Activated CD4-positive, alpha-beta T cell treated with anti-CD3 and anti-CD28 coated beads, Interleukin-2, Interleukin-6, amounts not matched to agents 100 ng/mL and 50 ng/mL, durations not matched to agents 16 hours and 8 hours (primary cell): Measurements from ENCODE around the gene PWWP2B.

ENCODE experiments used
- DNase-seq: peaks from one replicate; pipeline ENCODE4 v3.0.0-alpha.2; 2020

Gene PWWP2B

DNA sequence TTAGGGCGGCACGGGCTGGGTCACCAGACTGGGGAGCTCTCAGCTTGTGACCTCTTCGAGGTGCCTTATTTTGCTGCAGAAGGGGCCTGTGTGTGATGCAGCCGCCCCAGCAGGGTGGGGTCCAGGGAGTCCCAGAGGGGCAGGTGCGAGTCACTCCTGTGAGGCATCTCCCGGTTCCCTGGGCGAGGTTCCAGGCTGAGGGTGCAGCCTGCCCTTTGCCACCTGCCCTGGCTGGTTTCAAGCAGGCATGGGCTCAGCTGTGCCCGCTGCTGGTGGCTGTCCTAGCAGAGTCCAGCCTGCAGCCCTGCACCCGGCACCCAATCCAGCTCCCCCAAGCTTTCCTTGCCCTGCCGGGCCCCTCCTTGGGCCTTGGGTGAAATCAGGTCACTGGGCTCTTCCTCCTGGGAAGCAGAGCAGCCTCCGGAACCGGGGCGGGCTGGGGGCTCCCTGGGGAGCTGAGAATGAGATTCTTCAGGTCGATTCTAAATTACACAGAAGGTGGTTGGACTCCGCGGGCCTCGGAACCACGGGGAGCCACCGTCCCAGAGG is 64.8 kb downstream of the PWWP2B start:
- DNase-seq, result no peak

DNA sequence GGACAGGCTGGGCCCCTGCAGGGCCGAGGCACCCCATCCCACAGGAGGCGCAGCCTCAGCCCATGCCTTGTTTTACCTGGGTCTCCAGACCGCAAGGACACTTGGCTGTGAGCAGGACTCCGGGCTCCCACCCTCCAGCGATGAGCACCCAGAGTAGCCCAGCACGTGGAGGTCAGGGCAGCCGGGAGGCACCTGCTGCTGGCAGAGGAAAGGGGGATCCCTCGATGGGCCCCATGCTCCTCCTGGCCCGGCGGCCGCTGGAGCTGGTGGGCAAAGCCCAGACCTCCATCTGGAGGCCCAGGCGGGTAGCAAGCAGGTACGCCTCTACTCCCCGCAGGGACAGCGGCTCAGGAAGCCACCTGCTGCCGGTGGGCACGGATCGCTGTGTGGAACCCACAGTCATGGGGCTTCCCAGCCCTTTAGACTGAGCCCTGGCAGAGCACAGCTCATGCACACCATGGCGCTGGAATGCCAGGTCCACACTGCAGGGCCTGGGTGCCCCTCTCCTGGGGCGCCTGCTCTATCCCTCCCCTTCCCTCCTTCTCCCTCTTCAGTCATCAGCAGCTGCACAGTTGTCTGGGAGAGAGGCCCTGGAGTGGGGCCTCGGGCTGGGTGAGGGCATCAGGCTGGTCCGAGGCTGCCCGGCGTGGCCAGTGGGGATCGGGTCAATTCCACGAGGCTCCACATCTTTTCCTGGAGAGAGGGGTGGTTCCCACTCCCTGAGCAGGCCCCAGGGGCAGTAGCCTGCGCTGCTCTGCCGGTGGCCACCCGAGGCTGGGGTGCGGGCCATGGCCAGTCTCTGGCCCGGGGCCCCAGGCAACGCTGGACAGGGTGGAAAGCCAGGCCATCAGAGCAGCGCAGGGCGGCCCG is 65.7 kb downstream of the PWWP2B start:
- no peak for DNase-seq

DNA sequence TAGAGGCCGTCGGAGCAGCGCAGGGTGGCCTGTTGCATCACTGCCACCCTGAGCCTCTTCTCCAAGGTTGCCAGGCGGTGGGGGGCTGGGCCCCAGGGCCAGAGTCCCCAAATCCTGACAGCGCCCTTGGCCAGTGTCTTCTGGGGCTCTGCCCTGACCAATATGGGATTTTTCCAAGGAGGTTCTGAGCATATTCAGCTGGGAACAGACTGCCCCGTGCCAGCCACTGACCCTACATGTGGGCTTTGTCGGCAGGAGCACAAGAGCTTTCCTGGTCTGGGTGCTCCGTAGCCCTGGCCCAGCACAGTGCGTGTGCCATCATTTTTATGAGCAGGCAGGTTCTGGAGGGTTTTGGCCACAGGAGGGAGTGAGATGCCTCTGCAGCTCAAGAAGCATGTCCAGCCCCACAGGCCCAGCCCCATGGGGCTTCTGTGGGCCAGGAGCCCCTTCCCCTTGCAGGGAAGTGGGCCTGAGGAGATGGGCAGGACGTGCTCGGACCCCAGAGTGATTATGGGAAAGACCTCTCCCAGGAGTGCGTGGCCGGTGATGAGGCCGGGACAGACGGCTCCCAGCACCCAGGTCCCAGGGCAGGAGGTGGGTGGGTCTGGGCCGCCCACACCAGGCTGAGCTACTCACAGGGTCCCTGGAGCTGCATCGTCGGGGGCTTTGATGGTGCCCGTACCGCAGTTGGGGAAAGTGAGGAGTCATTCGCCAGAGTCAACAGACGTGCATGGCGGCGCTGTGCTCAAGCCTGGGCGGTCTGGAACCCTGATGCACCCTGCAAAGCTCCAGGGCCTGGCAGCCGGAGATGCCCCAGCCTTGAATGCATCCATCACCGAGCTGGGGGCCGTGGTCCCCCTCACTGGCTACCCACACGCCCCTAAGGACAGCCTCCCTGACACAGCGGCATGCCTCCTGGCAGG is 66.6 kb downstream of the PWWP2B start:
- no peak for DNase-seq

DNA sequence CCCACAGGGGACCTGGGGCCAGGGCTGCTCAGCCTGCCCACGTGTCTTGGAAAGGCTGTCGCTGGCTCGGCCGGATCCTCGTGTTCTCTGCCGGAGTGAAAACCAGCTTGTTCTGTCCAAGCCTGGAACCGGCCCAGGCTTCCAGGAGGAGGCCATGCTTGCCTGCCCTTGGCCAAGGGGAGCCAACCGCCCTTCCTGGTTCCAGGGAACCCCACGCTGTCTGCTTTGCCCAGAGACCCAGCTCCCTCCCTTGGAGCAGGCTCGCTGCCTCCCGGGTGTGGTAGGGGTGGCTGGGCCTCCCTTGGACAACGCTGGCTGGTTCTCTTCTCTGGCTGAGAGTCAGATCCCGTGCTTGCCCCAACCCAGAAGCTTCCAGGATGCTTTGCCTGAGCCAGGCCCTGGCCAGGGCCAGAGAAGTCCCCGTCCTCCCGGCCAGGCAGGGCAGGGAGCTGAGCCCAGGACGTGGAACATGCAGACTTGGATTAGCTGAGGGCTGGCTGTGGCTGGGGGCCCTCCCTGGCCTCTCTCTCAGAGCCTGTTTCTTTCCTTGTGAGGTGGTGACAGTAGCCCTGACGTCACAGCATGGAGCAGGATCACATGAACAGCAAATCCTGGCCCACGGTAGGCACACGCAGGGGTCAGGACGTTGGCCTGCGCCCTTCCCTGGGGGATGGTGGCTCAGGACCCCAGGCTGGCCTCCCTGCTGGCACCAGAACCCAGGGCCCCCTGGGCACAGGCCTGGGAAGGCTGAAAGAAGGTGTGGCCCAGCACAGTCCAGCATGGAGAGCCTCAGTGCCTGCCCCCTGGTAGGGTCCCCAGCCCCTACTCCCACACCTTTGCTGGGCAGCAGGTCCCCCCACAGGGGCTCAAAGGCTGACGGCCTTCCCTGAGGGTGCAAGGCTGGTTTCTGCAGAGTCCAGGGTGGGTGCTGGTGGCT is 67.5 kb downstream of the PWWP2B start:
- no peak for DNase-seq

DNA sequence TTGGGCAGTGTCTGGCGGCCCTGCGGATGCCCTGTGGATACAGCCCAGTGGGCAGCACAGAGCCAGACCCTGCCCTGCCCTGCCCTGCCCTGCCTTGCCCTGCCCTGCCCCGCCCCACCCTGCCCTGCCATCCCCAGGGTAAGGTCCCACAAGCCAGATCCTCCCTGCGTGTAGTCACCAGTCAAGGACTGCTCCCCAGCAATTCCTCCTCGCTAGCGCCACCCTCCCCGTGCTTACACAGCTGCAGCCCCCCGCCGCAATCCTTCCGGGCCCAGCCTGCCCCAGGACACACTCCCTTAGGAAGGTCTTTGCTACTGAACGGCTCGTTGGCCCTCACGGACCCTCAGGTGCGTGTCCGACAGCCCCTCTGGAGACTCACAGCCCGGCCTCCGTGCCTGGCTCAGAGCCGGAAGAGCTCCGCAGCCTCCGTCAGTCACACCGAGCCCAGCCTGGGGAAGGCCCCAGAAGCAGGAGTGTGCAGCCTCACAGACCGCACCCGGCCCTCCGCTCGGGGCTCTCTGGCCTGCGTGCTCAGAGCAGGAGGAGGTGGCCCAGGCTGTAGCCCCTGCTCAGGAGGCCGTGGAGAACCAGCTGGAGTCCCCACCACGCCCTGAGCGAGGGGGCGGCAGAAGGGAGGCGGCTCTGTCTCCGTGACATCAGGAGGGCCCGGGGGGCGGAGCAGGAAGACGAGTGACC is 68.3 kb downstream of the PWWP2B start:
- DNase-seq, result no peak

DNA sequence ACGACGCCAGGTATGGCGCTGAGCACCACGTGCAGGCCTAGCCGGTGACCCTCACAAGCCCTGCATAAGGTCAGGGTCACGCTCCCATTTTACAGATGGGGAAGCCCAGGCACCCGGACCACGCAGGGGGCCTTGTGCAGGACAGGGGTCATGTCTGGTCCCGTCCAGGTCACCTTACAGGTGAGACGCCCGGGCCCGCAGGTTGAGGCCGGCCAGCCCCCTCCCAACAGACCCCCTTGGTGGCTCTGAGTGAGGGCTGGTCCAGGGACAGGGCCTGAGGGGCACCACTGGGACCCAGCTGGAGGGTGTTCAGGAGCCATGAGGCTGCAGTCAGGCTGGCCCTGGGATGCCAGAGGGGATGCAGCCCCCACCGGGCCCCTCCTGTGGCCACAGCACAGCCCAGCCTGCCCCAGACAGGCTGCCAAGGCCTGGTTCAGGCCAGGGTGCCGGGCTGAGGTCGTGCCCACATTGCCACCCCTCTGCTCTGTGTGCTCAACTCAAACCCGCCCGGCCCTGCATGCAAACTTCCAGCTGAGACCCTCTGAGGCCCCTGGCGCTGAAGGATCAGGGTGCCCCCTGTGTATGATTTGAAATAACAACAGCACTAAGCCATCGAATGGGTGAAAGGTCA is 69.0 kb downstream of the PWWP2B start:
- no peak for DNase-seq

DNA sequence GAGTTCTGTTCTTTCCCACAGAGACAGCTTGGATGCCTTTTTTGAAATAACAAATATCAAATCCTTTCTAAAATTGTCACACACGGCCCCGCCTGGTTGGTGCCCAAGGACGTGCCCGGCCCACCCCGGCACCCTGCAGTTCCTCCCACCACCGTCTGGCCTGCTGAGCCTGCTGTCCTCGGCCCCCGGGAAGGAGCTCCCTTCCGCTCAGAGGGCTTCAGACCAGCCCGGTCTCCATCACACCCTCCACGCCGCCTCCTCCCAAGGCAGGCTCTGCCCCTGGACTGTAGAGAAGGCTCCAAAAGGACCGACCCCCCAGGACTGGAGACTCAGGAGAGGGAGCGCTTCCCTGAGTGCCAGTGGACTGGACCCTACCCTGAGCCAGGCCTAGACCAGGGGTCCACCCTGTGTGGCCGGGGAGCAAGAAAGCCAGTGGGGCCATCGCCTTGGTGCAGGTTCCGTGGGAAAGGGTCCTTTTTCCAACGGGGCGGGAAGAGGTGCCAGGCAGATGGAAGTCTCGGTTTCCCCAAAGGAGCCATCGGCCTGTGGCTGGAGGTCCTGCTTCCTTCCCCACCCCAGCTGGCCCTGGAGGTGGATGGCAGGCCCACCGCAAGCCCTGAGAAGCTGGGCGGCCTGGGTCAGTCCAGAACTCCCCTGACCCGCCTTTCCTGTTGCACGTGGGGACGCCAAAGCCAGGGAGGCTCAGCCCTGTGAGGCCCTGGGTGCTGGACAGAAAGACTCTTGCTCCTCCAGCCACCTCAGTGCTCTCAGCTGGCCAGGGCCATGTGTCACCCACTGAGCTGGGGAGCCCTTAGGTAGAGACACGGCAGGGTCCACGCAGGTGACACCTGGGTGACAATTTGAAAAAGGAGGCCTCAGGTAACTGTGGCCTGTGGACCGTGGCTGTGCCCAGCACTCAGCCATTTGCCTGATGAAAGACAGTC is 69.8 kb downstream of the PWWP2B start:
- DNase-seq, result no peak
